HEK293 (cell line): ENCODE data around the gene HGFAC.

Experiments used
- CTCF ChIA-PET: fragments of 350-600 bp; formaldehyde crosslinking; extraction: SDS; loops from one replicate; lab custom pipeline; 2021; ENCODE audit warnings: antibody characterized with exemption; lab: Yijun Ruan, JAX
- POLR2A ChIA-PET: fragments of 300-600 bp; formaldehyde crosslinking; extraction: SDS; loops from one replicate; lab custom pipeline; 2020; ENCODE audit warnings: antibody characterized with exemption, inconsistent platforms; lab: Yijun Ruan, JAX
- H3K27ac ChIP-seq: fragments of 200-500 bp; sonication (Bioruptor generic); 2 replicates; pipeline ENCODE4 v1.5.1; 2014; ENCODE audit warnings: low read depth, low read length, control low read depth, inconsistent platforms; ENCODE audit errors: extremely low read depth
- H3K36me3 ChIP-seq, 2 experiments: fragments of 200-500 bp in 1 of 2; sonication (Bioruptor generic) in 1 of 2; 1 replicate in 1 of 2; 2 replicates in 1 of 2; pipeline ENCODE4 v1.5.1; 2014 to 2017; ENCODE audit warnings: inconsistent platforms in 2 of 2, low read length in 2 of 2; ENCODE audit not compliant: control insufficient read depth in 2 of 2, insufficient read depth in 1 of 2
- H3K4me1 ChIP-seq: fragments of 200-500 bp; sonication (Bioruptor generic); 2 replicates; pipeline ENCODE4 v1.5.1; 2014; ENCODE audit warnings: mild to moderate bottlenecking, low read length, inconsistent platforms; ENCODE audit not compliant: control insufficient read depth, insufficient read depth
- H3K4me3 ChIP-seq: 2 replicates; pipeline ENCODE4 v1.5.1; 2011; ENCODE audit warnings: low read depth, mild to moderate bottlenecking, control low read depth, low read length, moderate library complexity
- H3K9me3 ChIP-seq: fragments of 200-500 bp; sonication (Bioruptor generic); 2 replicates; pipeline ENCODE4 v1.5.1; 2014; ENCODE audit warnings: low read depth, low read length, inconsistent platforms; ENCODE audit not compliant: control insufficient read depth, insufficient read depth
- BCL11B ChIP-seq: fragments of 450-650 bp; formaldehyde crosslinking; IDR thresholded peaks from 2 replicates; pipeline ENCODE4 v1.5.1; 2016; ENCODE audit warnings: low read depth, missing biosample characterization, missing genetic modification characterization
- SP2 ChIP-seq: fragments of 450-650 bp; formaldehyde crosslinking; IDR thresholded peaks from 2 replicates; pipeline ENCODE4 v1.5.1; 2016; ENCODE audit warnings: missing biosample characterization, missing genetic modification characterization
- WT1 ChIP-seq: fragments of 450-650 bp; formaldehyde crosslinking; IDR thresholded peaks from 2 replicates; pipeline ENCODE4 v1.5.1; 2016; ENCODE audit warnings: missing biosample characterization, missing genetic modification characterization
- ZNF10 ChIP-seq: fragments of 450-650 bp; formaldehyde crosslinking; IDR thresholded peaks from 2 replicates; pipeline ENCODE4 v1.5.1; 2017; ENCODE audit warnings: missing biosample characterization, missing genetic modification characterization
- ZNF24 ChIP-seq: fragments of 450-650 bp; formaldehyde crosslinking; IDR thresholded peaks from 2 replicates; pipeline ENCODE4 v1.5.1; 2016; ENCODE audit warnings: missing biosample characterization, missing genetic modification characterization
- ZNF266 ChIP-seq: fragments of 450-650 bp; formaldehyde crosslinking; IDR thresholded peaks from 2 replicates; pipeline ENCODE4 v1.5.1; 2016; ENCODE audit warnings: missing biosample characterization, missing genetic modification characterization, low read depth
- ZNF335 ChIP-seq: fragments of 450-650 bp; formaldehyde crosslinking; conservative IDR thresholded peaks from 2 replicates; pipeline ENCODE4 v1.5.1; 2016; ENCODE audit warnings: missing biosample characterization, missing genetic modification characterization
- ZNF391 ChIP-seq: fragments of 450-650 bp; formaldehyde crosslinking; IDR thresholded peaks from 2 replicates; pipeline ENCODE4 v1.5.1; 2016; ENCODE audit warnings: low read depth, missing biosample characterization, missing genetic modification characterization, borderline replicate concordance
- ZNF624 ChIP-seq: fragments of 450-650 bp; formaldehyde crosslinking; IDR thresholded peaks from 2 replicates; pipeline ENCODE4 v1.5.1; 2017; ENCODE audit warnings: missing biosample characterization, missing genetic modification characterization
- ZNF830 ChIP-seq: fragments of 450-650 bp; IDR thresholded peaks from 2 replicates; pipeline ENCODE4 v1.5.0; 2018; ENCODE audit warnings: missing biosample characterization, missing genetic modification characterization, low read depth, mild to moderate bottlenecking, moderate library complexity
- ZSCAN18 ChIP-seq: fragments of 450-650 bp; formaldehyde crosslinking; IDR thresholded peaks from 2 replicates; pipeline ENCODE4 v1.5.1; 2016; ENCODE audit warnings: missing biosample characterization, missing genetic modification characterization
- TF ChIP-seq, protein P1 (sequence below): fragments of 450-650 bp; formaldehyde crosslinking; IDR thresholded peaks from 2 replicates; pipeline ENCODE4 v1.5.1; 2016; ENCODE audit warnings: missing biosample characterization, missing genetic modification characterization, borderline replicate concordance

HGFAC gene

DNA sequence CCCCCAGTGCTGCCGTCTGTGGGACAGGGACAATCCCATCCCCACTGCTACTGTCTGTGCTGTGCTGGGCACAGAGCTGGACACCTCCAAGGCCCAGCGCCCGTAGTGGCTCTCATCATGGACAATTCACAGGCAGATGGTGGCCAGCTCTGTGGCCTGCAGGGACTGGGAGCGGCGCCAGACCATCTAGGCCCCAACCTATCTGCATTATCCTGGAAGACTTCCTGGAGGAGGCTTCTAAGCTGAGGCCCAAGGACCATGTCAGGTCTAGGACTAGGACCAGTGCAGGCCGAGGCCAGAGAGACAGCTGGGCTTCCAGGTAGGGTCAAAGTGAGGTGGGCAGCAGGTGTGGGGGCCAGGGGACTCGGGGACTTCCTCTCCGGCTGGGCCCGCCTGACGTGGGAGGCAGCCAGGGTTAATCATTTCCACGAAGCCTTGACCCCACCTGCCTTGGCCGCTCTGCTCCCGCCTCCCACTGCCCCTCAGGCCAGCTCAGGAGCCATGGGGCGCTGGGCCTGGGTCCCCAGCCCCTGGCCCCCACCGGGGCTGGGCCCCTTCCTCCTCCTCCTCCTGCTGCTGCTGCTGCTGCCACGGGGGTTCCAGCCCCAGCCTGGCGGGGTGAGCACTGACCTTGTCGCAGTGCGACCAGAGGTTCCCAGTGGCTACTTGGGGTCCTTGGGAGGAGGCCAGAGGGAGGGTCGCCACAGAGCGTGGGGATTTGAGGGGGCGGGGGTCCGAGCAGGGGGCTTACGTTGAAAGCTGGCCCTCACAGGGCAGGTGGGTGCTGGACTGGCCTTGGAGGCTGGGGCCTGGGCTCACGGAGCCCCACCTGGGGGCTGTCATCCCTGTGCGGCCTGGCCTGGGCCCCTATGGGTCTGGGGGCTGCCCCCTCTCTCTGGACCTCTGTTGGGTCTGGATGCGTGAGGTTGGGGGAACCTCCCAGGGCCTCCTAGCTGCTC, at the start of gene HGFAC:
TSS of gene HGFAC (plus strand) at position 468 of the 959 bp plus-strand sequence. CDS start at position 502, 34 bp downstream.
- Histone ChIP-seq H3K27ac (no peak within 1 kb of the TSS), H3K4me3 (no peak within 1 kb of the TSS), H3K9me3 (no peaks in the 10 kb centered on the region), H3K4me1 (no peaks in the 10 kb centered on the region), H3K36me3 (no peaks in the 10 kb centered on the region)
- ChIA-PET POLR2A (no interaction called here), CTCF (interaction anchor here (0.6 to 1.9 kb wide), 5 partner anchors 31 to 335 kb away, joined by 3 to 7 read pairs (median 5); no protein-coding TSS in a partner anchor)
- TF ChIP-seq ZNF10 (tag by site-specific recombination) = no peak
- no peak for TF ChIP-seq ZNF624
- TF ChIP-seq ZNF335 (tag by site-specific recombination) = peak; percentile 18; the same call in 1 of the 2 replicates

DNA sequence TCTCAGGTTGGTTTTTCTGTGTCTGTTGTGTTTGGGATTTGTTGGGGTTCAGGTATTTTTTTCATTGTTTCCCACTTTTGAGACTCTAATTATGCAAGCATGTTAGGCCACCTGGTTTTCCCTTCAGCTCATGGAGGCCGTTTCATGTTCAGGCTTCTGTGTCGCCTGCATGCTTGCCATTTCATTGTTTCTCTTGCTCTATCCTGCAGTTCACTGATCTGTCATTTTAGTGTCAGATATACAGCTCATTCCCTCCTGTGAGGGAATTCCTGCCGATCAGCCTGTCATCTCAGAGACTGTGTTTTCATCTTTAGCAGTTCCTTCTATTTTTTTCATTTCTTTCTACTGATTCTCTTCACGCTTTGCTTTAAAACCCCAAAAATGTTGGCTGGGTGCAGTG, 49.4 kb upstream of the HGFAC start:
- Histone ChIP-seq H3K4me3 (no peak overlapping the region), H3K9me3 (no peaks in the 10 kb centered on the region), H3K27ac (no peak overlapping the region), H3K36me3 (no peaks in the 10 kb centered on the region), H3K4me1 (peaks cover 9% of the 10 kb centered on the region; the same call in 1 of the 2 replicates)
- ChIA-PET POLR2A (no interaction called here), CTCF (no interaction called here)
- TF ChIP-seq BCL11B (tag by site-specific recombination) (no peak), ZNF391 (tag by site-specific recombination) (no peak), ZNF24 (no peak)

- H3K4me1 ChIP-seq = peaks cover 5% of the 10 kb centered on the region; the same call in 1 of the 2 replicates
- H3K4me3 ChIP-seq = no peak overlapping the region
- TF ChIP-seq ZSCAN18 (tag by site-specific recombination) (no peak), SP2 (tag by site-specific recombination) (no peak), WT1 (tag by site-specific recombination) (no peak), ZNF830 (tag by site-specific recombination) (no peak), ZNF266 (tag by site-specific recombination) (no peak)
- TF ChIP-seq, protein P1, sequence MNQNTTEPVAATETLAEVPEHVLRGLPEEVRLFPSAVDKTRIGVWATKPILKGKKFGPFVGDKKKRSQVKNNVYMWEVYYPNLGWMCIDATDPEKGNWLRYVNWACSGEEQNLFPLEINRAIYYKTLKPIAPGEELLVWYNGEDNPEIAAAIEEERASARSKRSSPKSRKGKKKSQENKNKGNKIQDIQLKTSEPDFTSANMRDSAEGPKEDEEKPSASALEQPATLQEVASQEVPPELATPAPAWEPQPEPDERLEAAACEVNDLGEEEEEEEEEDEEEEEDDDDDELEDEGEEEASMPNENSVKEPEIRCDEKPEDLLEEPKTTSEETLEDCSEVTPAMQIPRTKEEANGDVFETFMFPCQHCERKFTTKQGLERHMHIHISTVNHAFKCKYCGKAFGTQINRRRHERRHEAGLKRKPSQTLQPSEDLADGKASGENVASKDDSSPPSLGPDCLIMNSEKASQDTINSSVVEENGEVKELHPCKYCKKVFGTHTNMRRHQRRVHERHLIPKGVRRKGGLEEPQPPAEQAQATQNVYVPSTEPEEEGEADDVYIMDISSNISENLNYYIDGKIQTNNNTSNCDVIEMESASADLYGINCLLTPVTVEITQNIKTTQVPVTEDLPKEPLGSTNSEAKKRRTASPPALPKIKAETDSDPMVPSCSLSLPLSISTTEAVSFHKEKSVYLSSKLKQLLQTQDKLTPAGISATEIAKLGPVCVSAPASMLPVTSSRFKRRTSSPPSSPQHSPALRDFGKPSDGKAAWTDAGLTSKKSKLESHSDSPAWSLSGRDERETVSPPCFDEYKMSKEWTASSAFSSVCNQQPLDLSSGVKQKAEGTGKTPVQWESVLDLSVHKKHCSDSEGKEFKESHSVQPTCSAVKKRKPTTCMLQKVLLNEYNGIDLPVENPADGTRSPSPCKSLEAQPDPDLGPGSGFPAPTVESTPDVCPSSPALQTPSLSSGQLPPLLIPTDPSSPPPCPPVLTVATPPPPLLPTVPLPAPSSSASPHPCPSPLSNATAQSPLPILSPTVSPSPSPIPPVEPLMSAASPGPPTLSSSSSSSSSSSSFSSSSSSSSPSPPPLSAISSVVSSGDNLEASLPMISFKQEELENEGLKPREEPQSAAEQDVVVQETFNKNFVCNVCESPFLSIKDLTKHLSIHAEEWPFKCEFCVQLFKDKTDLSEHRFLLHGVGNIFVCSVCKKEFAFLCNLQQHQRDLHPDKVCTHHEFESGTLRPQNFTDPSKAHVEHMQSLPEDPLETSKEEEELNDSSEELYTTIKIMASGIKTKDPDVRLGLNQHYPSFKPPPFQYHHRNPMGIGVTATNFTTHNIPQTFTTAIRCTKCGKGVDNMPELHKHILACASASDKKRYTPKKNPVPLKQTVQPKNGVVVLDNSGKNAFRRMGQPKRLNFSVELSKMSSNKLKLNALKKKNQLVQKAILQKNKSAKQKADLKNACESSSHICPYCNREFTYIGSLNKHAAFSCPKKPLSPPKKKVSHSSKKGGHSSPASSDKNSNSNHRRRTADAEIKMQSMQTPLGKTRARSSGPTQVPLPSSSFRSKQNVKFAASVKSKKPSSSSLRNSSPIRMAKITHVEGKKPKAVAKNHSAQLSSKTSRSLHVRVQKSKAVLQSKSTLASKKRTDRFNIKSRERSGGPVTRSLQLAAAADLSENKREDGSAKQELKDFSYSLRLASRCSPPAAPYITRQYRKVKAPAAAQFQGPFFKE (tag by site-specific recombination) = no peak
- H3K36me3 ChIP-seq = no peaks in the 10 kb centered on the region
- CTCF ChIA-PET = interaction anchor here (0.7 to 0.9 kb wide), 2 partner anchors 25 to 87 kb away, joined by 3 to 4 read pairs; no protein-coding TSS in a partner anchor
- no peak overlapping the region for H3K27ac ChIP-seq
- POLR2A ChIA-PET = no interaction called here
- no peaks in the 10 kb centered on the region for H3K9me3 ChIP-seq
Measured at GRCh38 chr4:3393171-3393570, 48.6 kb upstream of the HGFAC start.
